Neutrophil (primary cell): Measurements from ENCODE around the gene TSHZ1.

ENCODE experiments used
- H3K27ac ChIP-seq: fragments of 200-600 bp; sonication (generic); 2 replicates; pipeline ENCODE4 v1.5.1; 2016; ENCODE audit warnings: mild to moderate bottlenecking, moderate library complexity
- H3K27me3 ChIP-seq: fragments of 200-600 bp; sonication (generic); 2 replicates; pipeline ENCODE4 v1.6.0; 2016; ENCODE audit warnings: mild to moderate bottlenecking
- H3K36me3 ChIP-seq: fragments of 200-600 bp; sonication (generic); 2 replicates; pipeline ENCODE4 v1.5.1; 2017
- H3K4me1 ChIP-seq, 2 experiments: fragments of 200-600 bp in 1 of 2; sonication (generic) in 1 of 2; 1 replicate in 1 of 2; 2 replicates in 1 of 2; pipeline versions ENCODE4 v1.5.1 to v1.6.1; 2013 to 2016; ENCODE audit warnings: low read depth in 1 of 2, low read length in 1 of 2, mild to moderate bottlenecking in 1 of 2, moderate library complexity in 1 of 2; ENCODE audit not compliant: control insufficient read depth in 1 of 2, insufficient read depth in 1 of 2
- H3K4me3 ChIP-seq, 2 experiments: fragments of 200-600 bp in 1 of 2; sonication (generic) in 1 of 2; 1 replicate in 1 of 2; 2 replicates in 1 of 2; pipeline ENCODE4 v1.5.1; 2013 to 2016; ENCODE audit warnings: low read depth in 1 of 2, low read length in 1 of 2, mild to moderate bottlenecking in 1 of 2, moderate library complexity in 1 of 2
- H3K9me3 ChIP-seq: fragments of 200-600 bp; sonication (generic); 2 replicates; pipeline ENCODE4 v1.5.1; 2016
- TF ChIP-seq, protein P1 (sequence below): fragments of 200-600 bp; sonication (generic); IDR thresholded peaks from 2 replicates; pipeline ENCODE4 v1.5.1; 2016; ENCODE audit warnings: antibody characterized with exemption

TSHZ1 gene

DNA sequence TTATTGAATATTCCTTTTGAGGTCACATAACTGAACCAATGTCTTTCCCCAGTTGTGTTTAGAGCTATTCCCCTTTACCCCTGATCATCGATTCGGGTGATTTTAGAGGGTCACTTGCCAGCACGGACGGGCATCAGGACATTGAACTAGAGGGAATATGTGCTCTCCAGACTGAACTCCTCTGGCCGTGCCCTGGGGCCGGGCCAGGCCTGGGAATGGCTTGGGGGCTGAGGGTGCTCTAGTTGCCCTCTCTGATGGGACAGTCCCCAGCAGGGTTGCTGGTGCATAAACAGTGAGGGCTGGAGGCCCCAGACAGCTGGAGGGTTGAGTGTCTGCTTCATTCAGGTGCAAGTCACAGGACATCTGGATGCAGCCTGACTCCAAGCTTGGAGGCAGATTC is 126.2 kb downstream of the TSHZ1 start:
- TF ChIP-seq, protein P1, sequence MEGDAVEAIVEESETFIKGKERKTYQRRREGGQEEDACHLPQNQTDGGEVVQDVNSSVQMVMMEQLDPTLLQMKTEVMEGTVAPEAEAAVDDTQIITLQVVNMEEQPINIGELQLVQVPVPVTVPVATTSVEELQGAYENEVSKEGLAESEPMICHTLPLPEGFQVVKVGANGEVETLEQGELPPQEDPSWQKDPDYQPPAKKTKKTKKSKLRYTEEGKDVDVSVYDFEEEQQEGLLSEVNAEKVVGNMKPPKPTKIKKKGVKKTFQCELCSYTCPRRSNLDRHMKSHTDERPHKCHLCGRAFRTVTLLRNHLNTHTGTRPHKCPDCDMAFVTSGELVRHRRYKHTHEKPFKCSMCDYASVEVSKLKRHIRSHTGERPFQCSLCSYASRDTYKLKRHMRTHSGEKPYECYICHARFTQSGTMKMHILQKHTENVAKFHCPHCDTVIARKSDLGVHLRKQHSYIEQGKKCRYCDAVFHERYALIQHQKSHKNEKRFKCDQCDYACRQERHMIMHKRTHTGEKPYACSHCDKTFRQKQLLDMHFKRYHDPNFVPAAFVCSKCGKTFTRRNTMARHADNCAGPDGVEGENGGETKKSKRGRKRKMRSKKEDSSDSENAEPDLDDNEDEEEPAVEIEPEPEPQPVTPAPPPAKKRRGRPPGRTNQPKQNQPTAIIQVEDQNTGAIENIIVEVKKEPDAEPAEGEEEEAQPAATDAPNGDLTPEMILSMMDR = no peak
- Histone ChIP-seq H3K27me3 (no peaks in the 10 kb centered on the region), H3K36me3 (no peaks in the 10 kb centered on the region), H3K4me1 (no peaks in the 10 kb centered on the region), H3K9me3 (no peaks in the 10 kb centered on the region), H3K27ac (no peak overlapping the region), H3K4me3 (no peak overlapping the region)

DNA sequence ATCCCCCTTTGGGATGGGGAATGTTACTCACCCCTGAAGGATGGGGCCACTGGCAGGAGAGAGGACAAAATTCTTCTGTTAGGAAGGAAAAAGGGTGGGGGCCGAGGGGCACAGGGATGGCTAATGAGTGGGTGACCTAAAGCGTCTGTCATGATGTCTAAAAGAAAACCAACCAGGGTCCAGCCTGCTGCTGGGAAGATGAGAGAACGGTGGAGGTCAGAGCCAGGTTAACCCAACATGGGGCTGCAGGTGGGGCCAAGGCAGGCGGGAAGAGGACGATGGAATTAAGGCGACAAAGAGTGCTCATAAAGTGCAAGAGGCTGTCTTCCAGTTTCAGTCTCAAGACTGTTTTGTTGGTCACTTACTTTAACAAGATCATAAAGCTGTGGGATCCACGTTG is 126.8 kb downstream of the TSHZ1 start:
- Histone ChIP-seq H3K4me1 (no peaks in the 10 kb centered on the region), H3K27me3 (peaks cover 5% of the 10 kb centered on the region), H3K4me3 (no peak overlapping the region), H3K27ac (no peak overlapping the region), H3K36me3 (no peaks in the 10 kb centered on the region), H3K9me3 (no peaks in the 10 kb centered on the region)
- TF ChIP-seq, protein P1 = no peak

DNA sequence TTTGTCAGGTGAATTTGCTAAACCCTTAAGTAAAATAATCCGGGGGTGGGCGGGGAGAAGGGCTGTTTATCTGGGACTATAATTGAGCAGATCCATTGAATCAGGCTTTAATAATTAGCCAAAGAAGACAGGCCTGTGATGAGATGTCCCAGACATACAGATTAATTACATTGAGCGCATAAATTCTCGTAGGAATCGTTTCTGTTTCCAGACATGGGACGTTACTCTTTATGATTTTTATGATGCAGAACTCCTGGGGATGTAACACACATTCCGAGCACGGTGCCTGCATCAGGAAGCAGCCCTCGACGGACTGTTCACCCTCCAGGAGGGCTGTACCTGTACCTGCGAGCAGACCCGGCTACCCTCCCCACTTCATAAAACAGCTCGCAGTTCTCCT is 128.0 kb downstream of the TSHZ1 start:
- H3K9me3 ChIP-seq = no peaks in the 10 kb centered on the region
- no peaks in the 10 kb centered on the region for H3K36me3 ChIP-seq
- TF ChIP-seq, protein P1 = no peak

More for the DNA sequence above, 128.0 kb downstream of the TSHZ1 start:
- no peak overlapping the region for H3K4me3 ChIP-seq
- H3K27me3 ChIP-seq = peaks cover 6% of the 10 kb centered on the region
- H3K4me1 ChIP-seq = no peaks in the 10 kb centered on the region
- H3K27ac ChIP-seq = no peak overlapping the region
